ENCODE results near the gene MVD. TPM values are rescaled to one million over a fixed set of nuclear protein-coding genes. Genes with fewer than 3 reads are reported as not detected.

The MVD gene
- total RNA-seq, 3 donors from 2014 or later (not counting 1 experiment from before 2014, with no cell fraction given): 176 to 271 (median 185) TPM

- 98% methylated on average over 23 of the region's 23 CpGs for WGBS (ENCODE audit: insufficient coverage)
- peaks cover 33% of the 10 kb centered on the region for H3K36me3 ChIP-seq (ENCODE audit: control insufficient read depth, insufficient read depth, low read length)
- no peaks in the 10 kb centered on the region for H3K9me3 ChIP-seq (ENCODE audit: control insufficient read depth, insufficient read depth, low read length)
- peaks cover 28% of the 10 kb centered on the region for H3K4me1 ChIP-seq (ENCODE audit: control insufficient read depth, insufficient read depth, low read length)
- TF ChIP-seq CTCF (IDR thresholded peaks at IDR 0.05): no peak
- peak overlapping the region; percentile 6 for H3K4me3 Mint-ChIP-seq
- ATAC-seq: no peak
- H3K4me3 ChIP-seq (ENCODE audit: low read length): no peak overlapping the region
- no peak overlapping the region for H3K27ac ChIP-seq (ENCODE audit: low read length)
- H3K36me3 Mint-ChIP-seq: no peaks in the 10 kb centered on the region
- no peaks in the 10 kb centered on the region for H3K27me3 Mint-ChIP-seq (ENCODE audit: low read depth in 2 of 2)
- peaks cover under 1 to 20% of the 10 kb centered on the region in 2 donors for H3K4me1 Mint-ChIP-seq
- H3K27me3 ChIP-seq (ENCODE audit: control insufficient read depth, insufficient read depth, low read length): no peaks in the 10 kb centered on the region
- no peaks in the 10 kb centered on the region for H3K9me3 Mint-ChIP-seq
- intact Hi-C loops (cut with micrococcal nuclease): loop anchor here (10.0 kb wide), 1 partner anchor 56 kb away; the partner anchor contains the start of gene ZC3H18
- DNase-seq: no peak
- peak overlapping the region in 1 of 2 donors; percentile 50 for H3K27ac Mint-ChIP-seq
These were observed 31.9 kb downstream of the MVD start for GRCh38 chr16:88630941-88631340.

- H3K9me3 ChIP-seq (ENCODE audit: control insufficient read depth, insufficient read depth, low read length): no peaks in the 10 kb centered on the region
- Mint-ChIP-seq H3K9me3 (no peaks in the 10 kb centered on the region), H3K4me1 (peaks cover 0 to 15% of the 10 kb centered on the region in 2 donors), H3K27me3 (ENCODE audit: low read depth in 2 of 2) (no peaks in the 10 kb centered on the region), H3K4me3 (no peak overlapping the region), H3K36me3 (no peaks in the 10 kb centered on the region), H3K27ac (peak overlapping the region; percentile 31 to 77)
- ATAC-seq: no peak
- no peak for TF ChIP-seq CTCF (IDR thresholded peaks at IDR 0.05)
- H3K4me1 ChIP-seq (ENCODE audit: control insufficient read depth, insufficient read depth, low read length): peaks cover 23% of the 10 kb centered on the region
- H3K4me3 ChIP-seq (ENCODE audit: low read length): no peak overlapping the region
- H3K27ac ChIP-seq (ENCODE audit: low read length): no peak overlapping the region
- H3K27me3 ChIP-seq (ENCODE audit: control insufficient read depth, insufficient read depth, low read length): no peaks in the 10 kb centered on the region
- 98% methylated on average over 9 of the region's 12 CpGs for WGBS (ENCODE audit: insufficient coverage)
- H3K36me3 ChIP-seq (ENCODE audit: control insufficient read depth, insufficient read depth, low read length): peaks cover 35% of the 10 kb centered on the region
- intact Hi-C loops (cut with micrococcal nuclease): loop anchor here (10.0 kb wide), 1 partner anchor 56 kb away; the partner anchor contains the start of gene ZC3H18
- no peak for DNase-seq
These were observed 32.5 kb downstream of the MVD start for GRCh38 chr16:88630433-88630832.

- H3K4me3 ChIP-seq (ENCODE audit: low read length): no peak overlapping the region
- H3K27ac ChIP-seq (ENCODE audit: low read length): no peak overlapping the region
- Mint-ChIP-seq H3K9me3 (no peaks in the 10 kb centered on the region), H3K27ac (peak overlapping the region; percentile 31 to 77), H3K4me1 (peaks cover 0 to 9% of the 10 kb centered on the region in 2 donors), H3K27me3 (ENCODE audit: low read depth in 2 of 2) (no peaks in the 10 kb centered on the region), H3K4me3 (no peak overlapping the region), H3K36me3 (no peaks in the 10 kb centered on the region)
- 93% methylated on average over 9 of the region's 9 CpGs for WGBS (ENCODE audit: insufficient coverage)
- DNase-seq: no peak
- no peak for TF ChIP-seq CTCF (IDR thresholded peaks at IDR 0.05)
- intact Hi-C loops (cut with micrococcal nuclease): loop anchor here (10.0 kb wide), 1 partner anchor 55 kb away; the partner anchor contains the start of gene ZC3H18
- no peak for ATAC-seq
- peaks cover 17% of the 10 kb centered on the region for H3K4me1 ChIP-seq (ENCODE audit: control insufficient read depth, insufficient read depth, low read length)
- no peaks in the 10 kb centered on the region for H3K9me3 ChIP-seq (ENCODE audit: control insufficient read depth, insufficient read depth, low read length)
- H3K36me3 ChIP-seq (ENCODE audit: control insufficient read depth, insufficient read depth, low read length): peaks cover 41% of the 10 kb centered on the region
- no peaks in the 10 kb centered on the region for H3K27me3 ChIP-seq (ENCODE audit: control insufficient read depth, insufficient read depth, low read length)
These were observed 33.1 kb downstream of the MVD start for GRCh38 chr16:88629835-88630234.

- no peaks in the 10 kb centered on the region for H3K36me3 Mint-ChIP-seq
- no peaks in the 10 kb centered on the region for H3K9me3 Mint-ChIP-seq
- ATAC-seq (no peak), DNase-seq (peak in 1 of 2 donors; percentile 38)
- TF ChIP-seq CTCF (IDR thresholded peaks at IDR 0.05): no peak
- no peaks in the 10 kb centered on the region for H3K9me3 ChIP-seq (ENCODE audit: control insufficient read depth, insufficient read depth, low read length)
- H3K27me3 ChIP-seq (ENCODE audit: control insufficient read depth, insufficient read depth, low read length): no peaks in the 10 kb centered on the region
- H3K4me1 Mint-ChIP-seq: peaks cover 0 to 5% of the 10 kb centered on the region in 2 donors
- WGBS (ENCODE audit: insufficient coverage): 86% methylated on average over 12 of the region's 12 CpGs
- peak overlapping the region; percentile 23 to 35 for H3K27ac Mint-ChIP-seq
- H3K4me3 Mint-ChIP-seq: no peak overlapping the region
- H3K36me3 ChIP-seq (ENCODE audit: control insufficient read depth, insufficient read depth, low read length): peaks cover 54% of the 10 kb centered on the region
- no peaks in the 10 kb centered on the region for H3K27me3 Mint-ChIP-seq (ENCODE audit: low read depth in 2 of 2)
- no peak overlapping the region for H3K27ac ChIP-seq (ENCODE audit: low read length)
- H3K4me1 ChIP-seq (ENCODE audit: control insufficient read depth, insufficient read depth, low read length): peaks cover 6% of the 10 kb centered on the region
- intact Hi-C loops (cut with micrococcal nuclease): no loop called here
- no peak overlapping the region for H3K4me3 ChIP-seq (ENCODE audit: low read length)
These were observed 34.3 kb downstream of the MVD start for GRCh38 chr16:88628512-88628974.

Data from natural killer cell (primary cell).